Left lung (tissue), 10 donors: ENCODE measurements around the gene CEP57. TPM values are rescaled to one million over a fixed set of nuclear protein-coding genes. Genes with fewer than 3 reads are reported as not detected.
A peak's percentile ranks its signal among the peaks of the same experiment; 100 is the strongest.

Experiments used
- ATAC-seq: fragments of 200-7000 bp; cut with Tn5 transposase; one replicate; pipeline ENCODE4 v1.9.1; 2020; ENCODE audit warnings: moderate library complexity
- DNase-seq, 4 donors: peaks; one replicate each; pipeline ENCODE4 v3.0.0-alpha.2; 2013 to 2020
- H3K27ac ChIP-seq, 2 donors: fragments of 200-600 bp; sonication (generic) in 1 of 2; one replicate each; pipeline versions ENCODE4 v1.5.0 to v1.8.0; 2020 to 2021
- H3K27me3 ChIP-seq, 2 donors: fragments of 200-600 bp; sonication (generic) in 1 of 2; one replicate each; pipeline versions ENCODE4 v1.5.0 to v1.8.0; 2020 to 2021
- H3K36me3 ChIP-seq, 2 donors: fragments of 200-600 bp; sonication (generic) in 1 of 2; one replicate each; pipeline versions ENCODE4 v1.5.0 to v1.8.0; 2020 to 2021
- H3K4me1 ChIP-seq, 2 donors: fragments of 200-600 bp; one replicate each; pipeline ENCODE4 v1.8.0; 2021
- H3K4me3 ChIP-seq, 2 donors: fragments of 200-600 bp; sonication (generic) in 1 of 2; one replicate each; pipeline versions ENCODE4 v1.5.0 to v1.8.0; 2020 to 2021; ENCODE audit warnings: mild to moderate bottlenecking in 1 of 2
- H3K9me3 ChIP-seq, 2 donors: fragments of 200-600 bp; sonication (generic) in 1 of 2; one replicate each; pipeline versions ENCODE4 v1.5.0 to v1.8.0; 2020 to 2021
- CTCF ChIP-seq, 2 donors: fragments of 200-600 bp; sonication (generic) in 1 of 2; IDR thresholded peaks; one replicate each; pipeline versions ENCODE4 v1.5.0 to v1.8.0; 2021; ENCODE audit warnings: antibody characterized with exemption in 2 of 2
- intact Hi-C, 2 donors: fragments of 100-400 bp; cut with DNase I; formaldehyde crosslinking; loops; one replicate each; pipeline versions ENCODE4 v1.11.2 to v1.14.2; 2022
- polyA plus RNA-seq, 6 donors: library from polyadenylated mRNA; unstranded; fragments of 120-200 nt; gene quantifications; one replicate each; pipeline ENCODE4 v1.2.1, GENCODE V29; 2013; ENCODE audit not compliant: insufficient read length in 6 of 6
- total RNA-seq, 2 donors: library from RNA; stranded (reverse); fragmentation: NEBNext Ultra II Directional; extraction: Animal tissue kit (Norgen Biotek cat#: 25700); gene quantifications; one replicate each; pipeline ENCODE4 v1.2.1, GENCODE V29; 2021
- donor health status: DM: no; HTN: yes; CAD: no.
- donor health status: DM: no; HTN: no; CAD: no.

CEP57 gene
- total and polyA plus RNA-seq, 8 donors = 28.3 to 148 (median 113) TPM

GRCh38 chr11:95816037-95816436 lies 25.7 kb downstream of the CEP57 start:
- Histone ChIP-seq H3K4me1 (no peaks in the 10 kb centered on the region), H3K27me3 (no peaks in the 10 kb centered on the region), H3K4me3 (no peak overlapping the region), H3K36me3 (peaks cover 0 to 34% of the 10 kb centered on the region in 2 donors), H3K9me3 (no peaks in the 10 kb centered on the region), H3K27ac (no peak overlapping the region)
- intact Hi-C loops = no loop called here
- ATAC-seq (no peak), DNase-seq (no peak)
- TF ChIP-seq CTCF (IDR thresholded peaks at IDR 0.05) = no peak

- no peak for ATAC-seq
- no peak for DNase-seq
- TF ChIP-seq CTCF (IDR thresholded peaks at IDR 0.05) = no peak
- peaks cover 0 to 72% of the 10 kb centered on the region in 2 donors for H3K36me3 ChIP-seq
- no peaks in the 10 kb centered on the region for H3K4me1 ChIP-seq
- H3K27me3 ChIP-seq = no peaks in the 10 kb centered on the region
- H3K27ac ChIP-seq = no peak overlapping the region
- no peaks in the 10 kb centered on the region for H3K9me3 ChIP-seq
- intact Hi-C loops = no loop called here
- no peak overlapping the region for H3K4me3 ChIP-seq
Observed at GRCh38 chr11:95821640-95822039, 31.3 kb downstream of the CEP57 start.

- no peaks in the 10 kb centered on the region for H3K4me1 ChIP-seq
- no peak for TF ChIP-seq CTCF (IDR thresholded peaks at IDR 0.05)
- intact Hi-C loops = no loop called here
- H3K36me3 ChIP-seq = peaks cover 0 to 74% of the 10 kb centered on the region in 2 donors
- DNase-seq (peak in 2 of 4 donors; percentile 64 to 74), ATAC-seq (peak; percentile 21)
- H3K4me3 ChIP-seq = no peak overlapping the region
- H3K27ac ChIP-seq = no peak overlapping the region
- H3K9me3 ChIP-seq = no peaks in the 10 kb centered on the region
- H3K27me3 ChIP-seq = no peaks in the 10 kb centered on the region
Observed at GRCh38 chr11:95827696-95828095, 37.4 kb downstream of the CEP57 start.

- H3K9me3 ChIP-seq = no peaks in the 10 kb centered on the region
- H3K4me1 ChIP-seq = no peaks in the 10 kb centered on the region
- TF ChIP-seq CTCF (IDR thresholded peaks at IDR 0.05) = no peak
- intact Hi-C loops = loop anchor here in 1 of 2 donors (10.0 kb wide), 1 partner anchor 565 kb away; the partner anchor contains the start of gene JRKL
- ATAC-seq (no peak), DNase-seq (no peak)
- H3K4me3 ChIP-seq = no peak overlapping the region
- no peaks in the 10 kb centered on the region for H3K27me3 ChIP-seq
- no peak overlapping the region for H3K27ac ChIP-seq
- H3K36me3 ChIP-seq = peaks cover 0 to 70% of the 10 kb centered on the region in 2 donors
Observed at GRCh38 chr11:95829580-95830259, 39.4 kb downstream of the CEP57 start.

GRCh38 chr11:95831198-95831883 lies 41.0 kb downstream of the CEP57 start:
- Histone ChIP-seq H3K9me3 (no peaks in the 10 kb centered on the region), H3K27ac (no peak overlapping the region), H3K36me3 (peaks cover 0 to 65% of the 10 kb centered on the region in 2 donors), H3K4me3 (no peak overlapping the region), H3K4me1 (no peaks in the 10 kb centered on the region), H3K27me3 (no peaks in the 10 kb centered on the region)
- no peak for TF ChIP-seq CTCF (IDR thresholded peaks at IDR 0.05)
- ATAC-seq (no peak), DNase-seq (no peak)
- intact Hi-C loops = loop anchor here in 1 of 2 donors (10.0 kb wide), 1 partner anchor 563 kb away; the partner anchor contains the start of gene JRKL
